Suprapubic skin (tissue), 4 donors: ENCODE results near the gene CALN1. TPM values are rescaled to one million over a fixed set of nuclear protein-coding genes. Genes with fewer than 3 reads are reported as not detected.
"Not testable (repeated sequence)": the region's sequence is repeated elsewhere in the genome, so short reads cannot be mapped to it uniquely, and the experiment has no call there.

Experiments used
- DNase-seq, 2 donors: peaks; one replicate each; pipeline ENCODE4 v3.0.0-alpha.2; 2019; ENCODE audit warnings: low spot score in 2 of 2
- H3K27ac ChIP-seq: fragments of 200-600 bp; sonication (generic); one replicate; pipeline ENCODE4 v1.5.1; 2019
- H3K27me3 ChIP-seq: fragments of 200-600 bp; sonication (generic); one replicate; pipeline ENCODE4 v1.5.1; 2019
- H3K36me3 ChIP-seq: fragments of 200-600 bp; sonication (generic); one replicate; pipeline ENCODE4 v1.5.1; 2019
- H3K4me1 ChIP-seq: fragments of 200-600 bp; sonication (generic); one replicate; pipeline ENCODE4 v1.5.1; 2019
- H3K4me3 ChIP-seq: fragments of 200-600 bp; sonication (generic); one replicate; pipeline ENCODE4 v1.5.1; 2019; ENCODE audit warnings: mild to moderate bottlenecking
- H3K9me3 ChIP-seq: fragments of 200-600 bp; sonication (generic); one replicate; pipeline ENCODE4 v1.5.1; 2019
- CTCF ChIP-seq, 2 donors: fragments of 200-600 bp in 1 of 2; fragments of 450-650 bp in 1 of 2; sonication (generic) in 1 of 2; IDR thresholded peaks; one replicate each; pipeline ENCODE4 v1.5.1; 2016 to 2019; ENCODE audit warnings: antibody characterized with exemption in 2 of 2, mild to moderate bottlenecking in 1 of 2, moderate library complexity in 1 of 2
- EP300 ChIP-seq: sonication (generic); formaldehyde crosslinking; IDR thresholded peaks from one replicate; pipeline ENCODE4 v1.6.1; 2017; ENCODE audit warnings: antibody characterized with exemption
- POLR2A ChIP-seq, 2 donors: fragments of 450-650 bp; IDR thresholded peaks; one replicate each; pipeline ENCODE4 v1.6.1; 2017; ENCODE audit warnings: antibody characterized with exemption in 2 of 2, mild to moderate bottlenecking in 2 of 2, moderate library complexity in 2 of 2
- POLR2AphosphoS5 ChIP-seq, 3 donors: sonication (generic); formaldehyde crosslinking; IDR thresholded peaks; one replicate each; pipeline ENCODE4 v1.6.1; 2017; ENCODE audit warnings: antibody characterized with exemption in 3 of 3
- WGBS: methylation state at CpG from one replicate; pipeline ENCODE4 v1.1.5; 2018; 5-methylcytosine and 5-hydroxymethylcytosine counted together
- total RNA-seq, 4 donors: library from RNA; depleted of rRNA; stranded (reverse); fragments of >200 nt; gene quantifications; one replicate each; pipeline ENCODE4 v1.1.0, GENCODE V29; 2016

The CALN1 gene
- total RNA-seq, 4 donors from 2014 or later: 0.91 to 10.0 (median 3.9) TPM

GRCh38 chr7:71933426-71933825, 478.7 kb downstream of the CALN1 start:
- TF ChIP-seq CTCF (IDR thresholded peaks at IDR 0.05) (no peak), EP300 (no peak), POLR2A (IDR thresholded peaks at IDR 0.05) (no peak), POLR2AphosphoS5 (IDR thresholded peaks at IDR 0.05) (no peak)
- no peak for DNase-seq
- WGBS: 93% methylated on average over 7 of the region's 7 CpGs
- no peaks in the 10 kb centered on the region for H3K36me3 ChIP-seq
- H3K9me3 ChIP-seq: no peaks in the 10 kb centered on the region
- H3K4me3 ChIP-seq: no peak overlapping the region
- H3K4me1 ChIP-seq: no peaks in the 10 kb centered on the region
- H3K27me3 ChIP-seq: no peaks in the 10 kb centered on the region
- no peak overlapping the region for H3K27ac ChIP-seq

- peaks cover 15% of the 10 kb centered on the region for H3K9me3 ChIP-seq
- no peak for DNase-seq
Measured at GRCh38 chr7:71925663-71926062, 486.5 kb downstream of the CALN1 start.

GRCh38 chr7:71914204-71914603, 497.9 kb downstream of the CALN1 start:
- H3K4me3 ChIP-seq, DNase-seq, H3K27ac ChIP-seq, H3K9me3 ChIP-seq, H3K36me3 ChIP-seq, H3K27me3 ChIP-seq, H3K4me1 ChIP-seq: not testable (repeated sequence)
- WGBS: 85% methylated on average over 4 of the region's 4 CpGs

More at GRCh38 chr7:71925663-71926062, 486.5 kb downstream of the CALN1 start:
- Histone ChIP-seq H3K36me3 (no peaks in the 10 kb centered on the region), H3K4me1 (no peaks in the 10 kb centered on the region), H3K27me3 (no peaks in the 10 kb centered on the region), H3K27ac (no peak overlapping the region), H3K4me3 (no peak overlapping the region)
- TF ChIP-seq EP300 (no peak), POLR2A (IDR thresholded peaks at IDR 0.05) (no peak), POLR2AphosphoS5 (IDR thresholded peaks at IDR 0.05) (no peak), CTCF (IDR thresholded peaks at IDR 0.05) (no peak)
- 81% methylated on average over 6 of the region's 7 CpGs for WGBS

- H3K27ac ChIP-seq: no peak overlapping the region
- H3K4me3 ChIP-seq: no peak overlapping the region
- WGBS: 44% methylated on average over 4 of the region's 4 CpGs
- TF ChIP-seq POLR2AphosphoS5 (IDR thresholded peaks at IDR 0.05): no peak
- no peak for TF ChIP-seq CTCF (IDR thresholded peaks at IDR 0.05)
- TF ChIP-seq EP300: no peak
- TF ChIP-seq POLR2A (IDR thresholded peaks at IDR 0.05): no peak
- H3K4me1 ChIP-seq: no peaks in the 10 kb centered on the region
- no peak for DNase-seq
- H3K27me3 ChIP-seq: no peaks in the 10 kb centered on the region
- no peaks in the 10 kb centered on the region for H3K36me3 ChIP-seq
- H3K9me3 ChIP-seq: no peaks in the 10 kb centered on the region
Measured at GRCh38 chr7:71912476-71912875, 499.7 kb downstream of the CALN1 start.

GRCh38 chr7:71911051-71911450, 501.1 kb downstream of the CALN1 start:
- WGBS: 85% methylated on average over 5 of the region's 5 CpGs
- no peaks in the 10 kb centered on the region for H3K4me1 ChIP-seq
- no peak overlapping the region for H3K27ac ChIP-seq
- DNase-seq: no peak
- no peaks in the 10 kb centered on the region for H3K27me3 ChIP-seq
- no peaks in the 10 kb centered on the region for H3K36me3 ChIP-seq
- TF ChIP-seq CTCF (IDR thresholded peaks at IDR 0.05) (no peak), POLR2A (IDR thresholded peaks at IDR 0.05) (no peak), POLR2AphosphoS5 (IDR thresholded peaks at IDR 0.05) (no peak), EP300 (no peak)
- H3K9me3 ChIP-seq: no peaks in the 10 kb centered on the region
- H3K4me3 ChIP-seq: no peak overlapping the region

GRCh38 chr7:71905821-71906220, 506.3 kb downstream of the CALN1 start:
- Histone ChIP-seq H3K36me3 (no peaks in the 10 kb centered on the region), H3K9me3 (no peaks in the 10 kb centered on the region), H3K4me3 (no peak overlapping the region), H3K4me1 (no peaks in the 10 kb centered on the region), H3K27me3 (no peaks in the 10 kb centered on the region), H3K27ac (no peak overlapping the region)
- no peak for DNase-seq
- WGBS: 72% methylated on average over 1 of the region's 1 CpG
- no peak for TF ChIP-seq POLR2A (IDR thresholded peaks at IDR 0.05)
- no peak for TF ChIP-seq CTCF (IDR thresholded peaks at IDR 0.05)
- no peak for TF ChIP-seq POLR2AphosphoS5 (IDR thresholded peaks at IDR 0.05)
- TF ChIP-seq EP300: no peak
